Progenitor cell of endocrine pancreas (in vitro differentiated cells): ENCODE data around the gene RNLS. TPM values are rescaled to one million over a fixed set of nuclear protein-coding genes. Genes with fewer than 3 reads are reported as not detected.

Experiments
- DNase-seq: peaks from one replicate; pipeline ENCODE4 v3.0.0; 2021; ENCODE audit warnings: low spot score; ENCODE audit not compliant: unreplicated experiment
- H3K27ac Mint-ChIP-seq: 2 replicates; pipeline ENCODE4 v1.8.0; 2021; ENCODE audit warnings: mild to moderate bottlenecking, moderate library complexity, mixed read lengths
- H3K27me3 Mint-ChIP-seq: 2 replicates; pipeline ENCODE4 v1.8.0; 2021; ENCODE audit warnings: mixed read lengths
- H3K36me3 Mint-ChIP-seq: 2 replicates; pipeline ENCODE4 v1.8.0; 2022; ENCODE audit warnings: mixed read lengths; ENCODE audit not compliant: insufficient read depth
- H3K4me1 Mint-ChIP-seq: 2 replicates; pipeline ENCODE4 v1.8.0; 2021; ENCODE audit warnings: low read depth, mixed read lengths
- H3K4me3 Mint-ChIP-seq: 2 replicates; pipeline ENCODE4 v1.8.0; 2021; ENCODE audit warnings: low read depth, mild to moderate bottlenecking, moderate library complexity, mixed read lengths
- H3K9me3 Mint-ChIP-seq: 2 replicates; pipeline ENCODE4 v1.8.0; 2021; ENCODE audit warnings: low read depth, mixed read lengths
- total RNA-seq: library from RNA; stranded (reverse); gene quantifications from 2 replicates; pipeline ENCODE4 v1.2.1, GENCODE V29; 2021
- TF ChIP-seq, protein P1 (sequence below): fragments of 200-600 bp; sonication (generic); IDR thresholded peaks from one replicate; pipeline ENCODE4 v1.5.0; 2021; ENCODE audit warnings: antibody characterized with exemption, mild to moderate bottlenecking; ENCODE audit not compliant: unreplicated experiment

RNLS gene
- total RNA-seq, 1 donor from 2014 or later = 7.5 TPM

DNA sequence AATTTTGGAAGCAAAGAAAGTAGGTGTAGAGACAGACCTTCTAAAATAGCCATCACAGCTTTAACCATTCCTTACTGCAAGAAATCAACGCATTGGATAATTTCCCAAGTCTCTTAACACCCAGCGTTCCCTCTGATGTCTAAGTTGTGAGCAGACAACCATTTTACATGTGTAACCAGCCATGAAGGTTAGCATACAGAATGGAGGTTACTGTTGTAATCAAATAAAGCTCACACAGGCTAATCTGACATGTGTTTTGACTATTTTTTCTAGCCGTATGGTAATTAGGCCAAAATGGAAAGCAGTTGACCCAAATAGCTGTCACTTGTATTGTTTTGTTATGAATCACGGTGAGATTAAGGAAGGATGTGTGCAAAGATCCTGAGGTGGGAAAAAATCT is 336.4 kb downstream of the RNLS start:
- no peak for DNase-seq
- Mint-ChIP-seq H3K4me1 (peaks cover 25% of the 10 kb centered on the region), H3K9me3 (no peaks in the 10 kb centered on the region), H3K36me3 (no peaks in the 10 kb centered on the region), H3K4me3 (no peak overlapping the region), H3K27me3 (peaks cover 14% of the 10 kb centered on the region), H3K27ac (no peak overlapping the region)
- TF ChIP-seq, protein P1, sequence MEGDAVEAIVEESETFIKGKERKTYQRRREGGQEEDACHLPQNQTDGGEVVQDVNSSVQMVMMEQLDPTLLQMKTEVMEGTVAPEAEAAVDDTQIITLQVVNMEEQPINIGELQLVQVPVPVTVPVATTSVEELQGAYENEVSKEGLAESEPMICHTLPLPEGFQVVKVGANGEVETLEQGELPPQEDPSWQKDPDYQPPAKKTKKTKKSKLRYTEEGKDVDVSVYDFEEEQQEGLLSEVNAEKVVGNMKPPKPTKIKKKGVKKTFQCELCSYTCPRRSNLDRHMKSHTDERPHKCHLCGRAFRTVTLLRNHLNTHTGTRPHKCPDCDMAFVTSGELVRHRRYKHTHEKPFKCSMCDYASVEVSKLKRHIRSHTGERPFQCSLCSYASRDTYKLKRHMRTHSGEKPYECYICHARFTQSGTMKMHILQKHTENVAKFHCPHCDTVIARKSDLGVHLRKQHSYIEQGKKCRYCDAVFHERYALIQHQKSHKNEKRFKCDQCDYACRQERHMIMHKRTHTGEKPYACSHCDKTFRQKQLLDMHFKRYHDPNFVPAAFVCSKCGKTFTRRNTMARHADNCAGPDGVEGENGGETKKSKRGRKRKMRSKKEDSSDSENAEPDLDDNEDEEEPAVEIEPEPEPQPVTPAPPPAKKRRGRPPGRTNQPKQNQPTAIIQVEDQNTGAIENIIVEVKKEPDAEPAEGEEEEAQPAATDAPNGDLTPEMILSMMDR = no peak

DNA sequence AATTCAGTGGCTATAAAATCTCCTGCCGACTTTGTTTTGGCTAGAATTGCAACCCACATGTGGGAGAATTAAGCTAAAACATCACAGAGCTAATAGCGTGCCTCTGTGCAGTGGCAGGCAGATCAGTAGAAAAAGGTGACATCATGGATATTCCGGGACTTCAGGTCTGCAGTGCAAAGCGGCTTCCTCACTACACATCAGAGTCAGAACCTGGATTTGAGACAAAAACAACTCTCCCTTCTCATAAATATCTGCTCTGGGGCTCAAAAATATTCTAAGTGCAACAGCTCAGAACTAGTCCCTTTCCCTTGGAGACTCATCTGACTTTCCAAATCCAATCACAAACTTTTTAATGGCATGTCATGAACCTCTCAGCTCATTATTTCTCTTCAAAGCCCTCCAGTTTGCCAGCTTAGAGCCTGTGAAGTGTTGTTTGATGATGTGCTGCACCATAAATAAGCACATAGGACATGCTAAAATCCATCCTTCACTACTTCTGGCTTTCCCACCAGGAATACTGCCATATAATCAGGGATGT is 337.1 kb downstream of the RNLS start:
- H3K9me3 Mint-ChIP-seq = no peaks in the 10 kb centered on the region
- no peak overlapping the region for H3K27ac Mint-ChIP-seq
- H3K4me1 Mint-ChIP-seq = peaks cover 25% of the 10 kb centered on the region
- DNase-seq = no peak
- H3K27me3 Mint-ChIP-seq = peaks cover 14% of the 10 kb centered on the region
- H3K36me3 Mint-ChIP-seq = no peaks in the 10 kb centered on the region
- TF ChIP-seq, protein P1 = no peak
- H3K4me3 Mint-ChIP-seq = no peak overlapping the region

- no peak for DNase-seq
- Mint-ChIP-seq H3K27ac (no peak overlapping the region), H3K4me3 (no peak overlapping the region), H3K27me3 (peaks cover 14% of the 10 kb centered on the region), H3K9me3 (no peaks in the 10 kb centered on the region), H3K36me3 (no peaks in the 10 kb centered on the region), H3K4me1 (peaks cover 29% of the 10 kb centered on the region)
- TF ChIP-seq, protein P1 = no peak
Observed at GRCh38 chr10:88244781-88245625, 338.1 kb downstream of the RNLS start.

DNA sequence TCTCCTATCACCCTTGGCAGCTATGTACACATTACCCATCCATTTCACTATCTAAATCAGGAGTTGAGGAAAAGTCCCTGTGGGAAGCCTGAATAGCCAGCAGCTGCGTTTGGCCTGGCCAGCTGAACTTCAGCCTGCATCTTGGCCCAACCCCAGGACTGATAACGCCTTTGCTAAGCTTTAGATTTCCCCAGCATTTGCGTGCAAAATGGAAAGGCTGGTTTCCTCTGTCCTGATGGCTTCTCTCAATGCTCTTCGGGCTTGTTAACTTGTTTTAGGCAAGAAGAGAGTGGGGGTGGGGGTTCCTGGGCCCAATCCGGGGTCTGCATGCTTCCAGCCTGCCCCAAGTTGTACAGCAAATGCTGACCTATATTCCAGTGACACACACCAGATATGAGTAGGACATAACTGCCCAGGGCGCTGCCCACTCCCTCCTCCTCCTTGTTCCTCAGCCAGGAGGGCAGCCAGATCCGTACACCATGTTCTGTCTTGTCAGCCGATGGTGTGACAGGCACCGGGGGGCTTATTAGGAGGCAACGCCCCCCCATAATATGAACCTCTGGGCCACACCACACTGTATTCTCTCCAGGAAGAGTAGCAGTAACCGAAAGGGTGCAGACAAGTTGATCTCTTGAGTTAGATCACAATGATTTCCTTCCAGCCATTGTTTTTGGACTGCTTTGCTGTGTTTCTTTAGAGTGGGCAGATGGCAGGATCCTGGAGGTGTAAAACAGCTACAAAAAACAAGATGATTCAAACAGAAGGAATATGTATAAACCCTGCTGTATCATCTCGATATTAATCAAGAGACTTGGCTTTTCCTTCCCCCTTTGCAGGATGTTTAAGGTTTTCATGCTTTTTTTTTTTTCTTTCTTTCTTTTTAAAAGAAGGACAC is 339.0 kb downstream of the RNLS start:
- H3K9me3 Mint-ChIP-seq = no peaks in the 10 kb centered on the region
- peak overlapping the region; percentile 58 for H3K27ac Mint-ChIP-seq
- peaks cover 29% of the 10 kb centered on the region for H3K4me1 Mint-ChIP-seq

More for the DNA sequence above, 339.0 kb downstream of the RNLS start:
- TF ChIP-seq, protein P1 = no peak
- no peak for DNase-seq
- Mint-ChIP-seq H3K4me3 (no peak overlapping the region), H3K27me3 (peaks cover 16% of the 10 kb centered on the region), H3K36me3 (no peaks in the 10 kb centered on the region)
